Testis (tissue), 2 donors: ENCODE results near the gene ARHGAP31.

ENCODE experiments used
- CTCF ChIP-seq, 3 experiments: fragments of 450-650 bp in 2 of 3; fragments of 200-600 bp in 1 of 3; sonication (generic) in 1 of 3; IDR thresholded peaks; one replicate each; pipeline ENCODE4 v1.5.1; 2016 to 2019; ENCODE audit warnings: antibody characterized with exemption in 3 of 3, mild to moderate bottlenecking in 2 of 3, moderate library complexity in 1 of 3
- POLR2A ChIP-seq: fragments of 450-650 bp; IDR thresholded peaks from one replicate; pipeline ENCODE4 v1.6.1; 2017; ENCODE audit warnings: antibody characterized with exemption, mild to moderate bottlenecking, moderate library complexity

- TF ChIP-seq CTCF (IDR thresholded peaks at IDR 0.05) = no peak
- TF ChIP-seq POLR2A = no peak
Measured at GRCh38 chr3:119453822-119454221, 159.6 kb downstream of the ARHGAP31 start.
